CD8-positive, alpha-beta memory T cell (primary cell): ENCODE data around the gene NUB1. TPM values are rescaled to one million over a fixed set of nuclear protein-coding genes. Genes with fewer than 3 reads are reported as not detected.
A peak's percentile ranks its signal among the peaks of the same experiment; 100 is the strongest.

Experiments used
- CTCF ChIA-PET: fragments of 350-600 bp; sonication (Branson Sonifier 250); formaldehyde crosslinking; loops from one replicate; lab custom pipeline; 2021; ENCODE audit warnings: antibody characterized with exemption; lab: Charles Lee
- POLR2A ChIA-PET: fragments of 350-600 bp; sonication (Branson Sonifier 250); formaldehyde crosslinking; loops from one replicate; lab custom pipeline; 2021; ENCODE audit warnings: antibody characterized with exemption; lab: Charles Lee
- DNase-seq, 5 donors: peaks; one replicate each; pipeline versions ENCODE4 v3.0.0 to v3.0.0-alpha.2; 2020 to 2022; ENCODE audit warnings: mixed read lengths in 1 of 5
- H3K27ac ChIP-seq: one replicate; pipeline ENCODE4 v1.7.0; 2013; ENCODE audit warnings: low read depth, mild to moderate bottlenecking, low read length, moderate library complexity
- H3K27me3 ChIP-seq: 2 replicates; pipeline ENCODE4 v1.7.0; 2013; ENCODE audit warnings: low read length, mild to moderate bottlenecking; ENCODE audit not compliant: insufficient read depth, poor library complexity, severe bottlenecking
- H3K36me3 ChIP-seq: 2 replicates; pipeline ENCODE4 v1.7.0; 2013; ENCODE audit warnings: mild to moderate bottlenecking, low read length, moderate library complexity; ENCODE audit not compliant: insufficient read depth
- H3K4me1 ChIP-seq: 2 replicates; pipeline ENCODE4 v1.7.0; 2013; ENCODE audit warnings: mild to moderate bottlenecking, low read length, moderate library complexity; ENCODE audit not compliant: insufficient read depth
- H3K4me3 ChIP-seq: 2 replicates; pipeline ENCODE4 v1.7.0; 2013; ENCODE audit warnings: mild to moderate bottlenecking, low read length
- H3K9me3 ChIP-seq: 2 replicates; pipeline ENCODE4 v1.7.0; 2013; ENCODE audit warnings: mild to moderate bottlenecking, low read length
- H3K27ac Mint-ChIP-seq, 8 donors: one replicate each; pipeline ENCODE4 v1.8.0; 2020 to 2021; ENCODE audit warnings: mixed read lengths in 8 of 8, mild to moderate bottlenecking in 6 of 8, inconsistent platforms in 3 of 8, moderate library complexity in 3 of 8
- H3K27me3 Mint-ChIP-seq, 2 donors: one replicate each; pipeline ENCODE4 v1.8.0; 2020 to 2021; ENCODE audit warnings: mixed read lengths in 2 of 2, mild to moderate bottlenecking in 1 of 2, moderate library complexity in 1 of 2
- H3K36me3 Mint-ChIP-seq, 3 donors: one replicate each; pipeline ENCODE4 v1.8.0; 2020 to 2021; ENCODE audit warnings: mixed read lengths in 3 of 3, inconsistent platforms in 1 of 3, mild to moderate bottlenecking in 1 of 3
- H3K4me1 Mint-ChIP-seq, 3 donors: one replicate each; pipeline ENCODE4 v1.8.0; 2020 to 2021; ENCODE audit warnings: mixed read lengths in 3 of 3, inconsistent platforms in 1 of 3, mild to moderate bottlenecking in 1 of 3
- H3K4me3 Mint-ChIP-seq, 7 donors: one replicate each; pipeline ENCODE4 v1.8.0; 2020 to 2021; ENCODE audit warnings: mixed read lengths in 7 of 7, mild to moderate bottlenecking in 6 of 7, moderate library complexity in 4 of 7, inconsistent platforms in 2 of 7
- H3K9me3 Mint-ChIP-seq, 5 donors: one replicate each; pipeline ENCODE4 v1.8.0; 2020 to 2022; ENCODE audit warnings: mixed read lengths in 5 of 5, mild to moderate bottlenecking in 3 of 5, moderate library complexity in 2 of 5, inconsistent platforms in 1 of 5
- polyA plus RNA-seq: library from polyadenylated mRNA; unstranded; fragments of 300-500 nt; fragmentation: Illumina TruSeq; gene quantifications from one replicate; pipeline ENCODE4 v1.2.3, GENCODE V29; 2021
- total RNA-seq, 2 experiments: library from RNA; stranded (reverse); gene quantifications; one replicate each; pipeline ENCODE4 v1.2.3, GENCODE V29; 2021

The NUB1 gene
- total and polyA plus RNA-seq, 3 experiments from 2014 or later, result 39.1 to 82.6 (median 46.1) TPM

GRCh38 chr7:151415375-151416105, 73.9 kb downstream of the NUB1 start:
- DNase-seq, result no peak
- Histone ChIP-seq H3K4me1 (no peaks in the 10 kb centered on the region), H3K27ac (no peak overlapping the region), H3K36me3 (no peaks in the 10 kb centered on the region), H3K4me3 (no peak overlapping the region), H3K27me3 (peaks cover 6% of the 10 kb centered on the region), H3K9me3 (no peaks in the 10 kb centered on the region)
- peaks cover 1 to 32% (median 2%) of the 10 kb centered on the region in 3 donors for H3K36me3 Mint-ChIP-seq
- peak overlapping the region in 1 of 7 donors; percentile 27 for H3K4me3 Mint-ChIP-seq
- POLR2A ChIA-PET, result no interaction called here
- H3K4me1 Mint-ChIP-seq, result peaks cover 23 to 31% (median 26%) of the 10 kb centered on the region in 3 donors
- peak overlapping the region in 2 of 8 donors; percentile 1 to 22 for H3K27ac Mint-ChIP-seq
- CTCF ChIA-PET, result interaction anchor here (1.3 to 2.2 kb wide), 2 partner anchors 8 to 33 kb away, joined by 3 to 8 read pairs; no protein-coding TSS in a partner anchor
- H3K27me3 Mint-ChIP-seq, result peaks cover 13 to 16% of the 10 kb centered on the region in 2 donors
- peaks cover 4 to 20% (median 13%) of the 10 kb centered on the region in 5 donors for H3K9me3 Mint-ChIP-seq

- no peaks in the 10 kb centered on the region for H3K36me3 ChIP-seq
- peaks cover 17 to 23% (median 19%) of the 10 kb centered on the region in 3 donors for H3K4me1 Mint-ChIP-seq
- H3K27me3 Mint-ChIP-seq, result peaks cover 6 to 15% of the 10 kb centered on the region in 2 donors
- H3K4me1 ChIP-seq, result no peaks in the 10 kb centered on the region
- peaks cover 1 to 29% (median 2%) of the 10 kb centered on the region in 3 donors for H3K36me3 Mint-ChIP-seq
- H3K4me3 Mint-ChIP-seq, result no peak overlapping the region
- peak overlapping the region in 2 of 8 donors; percentile 1 to 74 for H3K27ac Mint-ChIP-seq
- DNase-seq, result no peak
- H3K4me3 ChIP-seq, result no peak overlapping the region
- ChIA-PET CTCF (interaction anchor here (2.2 kb wide), 1 partner anchor 32 kb away, joined by 8 read pairs; no protein-coding TSS in a partner anchor), POLR2A (interaction anchor here (0.5 kb wide), 1 partner anchor 581 kb away, joined by 5 read pairs; no protein-coding TSS in a partner anchor)
- H3K9me3 Mint-ChIP-seq, result peaks cover 4 to 20% (median 13%) of the 10 kb centered on the region in 5 donors
- no peak overlapping the region for H3K27ac ChIP-seq
- H3K27me3 ChIP-seq, result no peaks in the 10 kb centered on the region
- H3K9me3 ChIP-seq, result no peaks in the 10 kb centered on the region
These were observed 74.7 kb downstream of the NUB1 start for GRCh38 chr7:151416112-151416940.

GRCh38 chr7:151416941-151417315, 75.3 kb downstream of the NUB1 start:
- no peak overlapping the region for H3K4me3 ChIP-seq
- ChIA-PET CTCF (interaction anchor here (2.2 kb wide), 1 partner anchor 31 kb away, joined by 8 read pairs; no protein-coding TSS in a partner anchor), POLR2A (no interaction called here)
- H3K27me3 Mint-ChIP-seq, result peaks cover 8 to 9% of the 10 kb centered on the region in 2 donors
- peaks cover 1 to 32% (median 2%) of the 10 kb centered on the region in 3 donors for H3K36me3 Mint-ChIP-seq
- no peaks in the 10 kb centered on the region for H3K4me1 ChIP-seq
- no peaks in the 10 kb centered on the region for H3K9me3 ChIP-seq
- H3K9me3 Mint-ChIP-seq, result peaks cover 4 to 20% (median 15%) of the 10 kb centered on the region in 5 donors
- no peaks in the 10 kb centered on the region for H3K36me3 ChIP-seq
- no peaks in the 10 kb centered on the region for H3K27me3 ChIP-seq
- no peak overlapping the region for H3K27ac Mint-ChIP-seq
- no peak overlapping the region for H3K4me3 Mint-ChIP-seq
- no peak for DNase-seq
- no peak overlapping the region for H3K27ac ChIP-seq
- H3K4me1 Mint-ChIP-seq, result peaks cover 13 to 18% (median 18%) of the 10 kb centered on the region in 3 donors

GRCh38 chr7:151420144-151420543, 78.5 kb downstream of the NUB1 start:
- H3K4me3 Mint-ChIP-seq, result no peak overlapping the region
- Histone ChIP-seq H3K27me3 (no peaks in the 10 kb centered on the region), H3K36me3 (no peaks in the 10 kb centered on the region), H3K4me1 (no peaks in the 10 kb centered on the region), H3K9me3 (no peaks in the 10 kb centered on the region), H3K27ac (no peak overlapping the region), H3K4me3 (no peak overlapping the region)
- H3K27ac Mint-ChIP-seq, result no peak overlapping the region
- ChIA-PET POLR2A (no interaction called here), CTCF (no interaction called here)
- peaks cover 4 to 15% (median 13%) of the 10 kb centered on the region in 5 donors for H3K9me3 Mint-ChIP-seq
- no peak for DNase-seq
- peaks cover 0 to 4% (median 0%) of the 10 kb centered on the region in 3 donors for H3K4me1 Mint-ChIP-seq
- H3K36me3 Mint-ChIP-seq, result peaks cover 0 to 23% (median 1%) of the 10 kb centered on the region in 3 donors
- peaks cover 6 to 11% of the 10 kb centered on the region in 2 donors for H3K27me3 Mint-ChIP-seq

GRCh38 chr7:151422212-151422611, 80.6 kb downstream of the NUB1 start:
- no peak overlapping the region for H3K27ac Mint-ChIP-seq
- no peak overlapping the region for H3K4me3 ChIP-seq
- peaks cover 0 to 23% (median 1%) of the 10 kb centered on the region in 3 donors for H3K36me3 Mint-ChIP-seq
- no peak for DNase-seq
- POLR2A ChIA-PET, result no interaction called here
- no peak overlapping the region for H3K4me3 Mint-ChIP-seq
- H3K36me3 ChIP-seq, result no peaks in the 10 kb centered on the region
- H3K4me1 Mint-ChIP-seq, result no peaks in the 10 kb centered on the region
- H3K27ac ChIP-seq, result no peak overlapping the region
- H3K27me3 Mint-ChIP-seq, result peaks cover 0 to 11% of the 10 kb centered on the region in 2 donors
- H3K4me1 ChIP-seq, result peaks cover 8% of the 10 kb centered on the region
- no peaks in the 10 kb centered on the region for H3K9me3 ChIP-seq
- no peaks in the 10 kb centered on the region for H3K27me3 ChIP-seq
- CTCF ChIA-PET, result no interaction called here
- peaks cover 4 to 15% (median 13%) of the 10 kb centered on the region in 5 donors for H3K9me3 Mint-ChIP-seq

- H3K36me3 ChIP-seq, result no peaks in the 10 kb centered on the region
- no peaks in the 10 kb centered on the region for H3K27me3 ChIP-seq
- DNase-seq, result no peak
- Mint-ChIP-seq H3K27ac (no peak overlapping the region), H3K9me3 (peaks cover 1 to 13% (median 10%) of the 10 kb centered on the region in 5 donors), H3K4me3 (no peak overlapping the region), H3K4me1 (peaks cover 6 to 8% (median 6%) of the 10 kb centered on the region in 3 donors), H3K36me3 (peaks cover 0 to 20% (median 1%) of the 10 kb centered on the region in 3 donors), H3K27me3 (peaks cover 0 to 9% of the 10 kb centered on the region in 2 donors)
- no peak overlapping the region for H3K27ac ChIP-seq
- ChIA-PET CTCF (no interaction called here), POLR2A (no interaction called here)
- no peaks in the 10 kb centered on the region for H3K9me3 ChIP-seq
- peaks cover 18% of the 10 kb centered on the region for H3K4me1 ChIP-seq
- H3K4me3 ChIP-seq, result no peak overlapping the region
These were observed 81.6 kb downstream of the NUB1 start for GRCh38 chr7:151423226-151423625.

- no peak for DNase-seq
- peaks cover 0 to 7% of the 10 kb centered on the region in 2 donors for H3K27me3 Mint-ChIP-seq
- H3K4me3 Mint-ChIP-seq, result no peak overlapping the region
- H3K4me3 ChIP-seq, result no peak overlapping the region
- peaks cover 0 to 10% (median 8%) of the 10 kb centered on the region in 5 donors for H3K9me3 Mint-ChIP-seq
- H3K36me3 ChIP-seq, result no peaks in the 10 kb centered on the region
- POLR2A ChIA-PET, result no interaction called here
- no peaks in the 10 kb centered on the region for H3K9me3 ChIP-seq
- no peaks in the 10 kb centered on the region for H3K27me3 ChIP-seq
- H3K4me1 ChIP-seq, result peaks cover 26% of the 10 kb centered on the region
- no peak overlapping the region for H3K27ac ChIP-seq
- H3K4me1 Mint-ChIP-seq, result peaks cover 13 to 15% (median 14%) of the 10 kb centered on the region in 3 donors
- CTCF ChIA-PET, result interaction anchor here (0.9 to 1.0 kb wide), 2 partner anchors 9 to 25 kb away, joined by 3 read pairs; no protein-coding TSS in a partner anchor
- no peak overlapping the region for H3K27ac Mint-ChIP-seq
- peaks cover 0 to 18% (median 1%) of the 10 kb centered on the region in 3 donors for H3K36me3 Mint-ChIP-seq
These were observed 82.3 kb downstream of the NUB1 start for GRCh38 chr7:151423936-151424335.
